Activated T-helper 1 cell treated with anti-CD3 and anti-CD28 coated beads, Interleukin-12 subunit alpha, Interleukin-12 subunit beta, Interleukin-2, Interleukin-4 antibody, amounts not matched to agents 30 ng/mL and 10 ng/mL and 1 ng/mL, durations not matched to agents 14 hours and 24 hours and 36 hours (primary cell): ENCODE data around the gene MAS1L. TPM values are rescaled to one million over a fixed set of nuclear protein-coding genes. Genes with fewer than 3 reads are reported as not detected.

Experiments
- DNase-seq: peaks from one replicate; pipeline ENCODE4 v3.0.0; 2021; ENCODE audit warnings: low spot score
- H3K27ac Mint-ChIP-seq: one replicate; pipeline ENCODE4 v1.8.0; 2021; ENCODE audit warnings: mild to moderate bottlenecking, mixed read lengths
- H3K27me3 Mint-ChIP-seq: one replicate; pipeline ENCODE4 v1.8.0; 2022; ENCODE audit warnings: mild to moderate bottlenecking, moderate library complexity, mixed read lengths; ENCODE audit not compliant: insufficient read depth
- H3K36me3 Mint-ChIP-seq: one replicate; pipeline ENCODE4 v1.8.0; 2021; ENCODE audit warnings: low read depth, mixed read lengths
- H3K4me1 Mint-ChIP-seq: one replicate; pipeline ENCODE4 v1.8.0; 2021; ENCODE audit warnings: low read depth, mixed read lengths
- H3K4me3 Mint-ChIP-seq: one replicate; pipeline ENCODE4 v1.8.0; 2021; ENCODE audit warnings: mild to moderate bottlenecking, moderate library complexity, mixed read lengths
- H3K9me3 Mint-ChIP-seq: one replicate; pipeline ENCODE4 v1.8.0; 2021; ENCODE audit warnings: mixed read lengths
- intact Hi-C: fragments of 100-400 bp; cut with micrococcal nuclease; formaldehyde crosslinking; loops from one replicate; pipeline ENCODE4 v1.15.1; 2024
- total RNA-seq: library from RNA; stranded (reverse); gene quantifications from 2 replicates; pipeline ENCODE4 v1.2.3, GENCODE V29; 2022

MAS1L gene
- total RNA-seq: not detected in 2 replicates

DNA sequence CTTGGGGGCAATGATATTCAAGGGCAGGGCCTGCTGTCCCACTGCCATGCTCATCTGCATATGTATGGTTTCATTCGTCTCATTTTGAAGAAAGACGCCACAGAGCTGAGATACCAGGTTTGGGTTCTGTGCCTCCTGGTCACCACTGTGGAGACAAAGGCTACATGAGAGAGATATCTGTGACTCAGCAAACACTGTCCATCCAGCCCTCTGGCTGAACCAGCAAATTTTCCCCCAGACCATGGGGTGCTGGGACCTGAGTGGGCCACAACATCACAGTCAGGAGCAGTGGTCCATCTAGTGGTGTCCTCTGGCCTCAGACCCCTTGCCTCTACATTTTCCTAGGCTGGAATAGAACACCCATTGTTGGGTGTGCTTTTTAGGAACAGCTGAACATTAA is at the start of gene MAS1L:
Gene MAS1L, minus strand, starts transcription at position 297 of the 400 bp plus-strand sequence. Its CDS starts 54 bp downstream, at position 243.
- Mint-ChIP-seq H3K27me3 (peaks cover 8% of the 10 kb centered on the region), H3K36me3 (no peaks in the 10 kb centered on the region), H3K27ac (no peak within 1 kb of the TSS), H3K4me3 (no peak within 1 kb of the TSS), H3K4me1 (no peaks in the 10 kb centered on the region), H3K9me3 (no peaks in the 10 kb centered on the region)
- no peak for DNase-seq
- intact Hi-C loops: no loop called here

- intact Hi-C loops: no loop called here
Observed at GRCh38 chr6:29532320-29532951, 44.7 kb upstream of the MAS1L start.

GRCh38 chr6:29531668-29532067 is 43.9 kb upstream of the MAS1L start:
- Mint-ChIP-seq H3K27me3 (no peaks in the 10 kb centered on the region), H3K36me3 (no peaks in the 10 kb centered on the region), H3K4me3 (no peak overlapping the region), H3K4me1 (no peaks in the 10 kb centered on the region), H3K27ac (no peak overlapping the region), H3K9me3 (no peaks in the 10 kb centered on the region)
- no peak for DNase-seq
- intact Hi-C loops: no loop called here

More at GRCh38 chr6:29532320-29532951, 44.7 kb upstream of the MAS1L start:
- Mint-ChIP-seq H3K4me1 (no peaks in the 10 kb centered on the region), H3K9me3 (no peaks in the 10 kb centered on the region), H3K27me3 (no peaks in the 10 kb centered on the region), H3K4me3 (no peak overlapping the region), H3K36me3 (no peaks in the 10 kb centered on the region), H3K27ac (no peak overlapping the region)
- DNase-seq: no peak

GRCh38 chr6:29530671-29531310 is 43.0 kb upstream of the MAS1L start:
- no peak for DNase-seq
- H3K27ac Mint-ChIP-seq: no peak overlapping the region
- no peak overlapping the region for H3K4me3 Mint-ChIP-seq
- no peaks in the 10 kb centered on the region for H3K9me3 Mint-ChIP-seq
- no peaks in the 10 kb centered on the region for H3K4me1 Mint-ChIP-seq
- H3K36me3 Mint-ChIP-seq: no peaks in the 10 kb centered on the region
- H3K27me3 Mint-ChIP-seq: peaks cover 8% of the 10 kb centered on the region
- intact Hi-C loops: no loop called here

- Mint-ChIP-seq H3K36me3 (no peaks in the 10 kb centered on the region), H3K27ac (no peak overlapping the region), H3K9me3 (no peaks in the 10 kb centered on the region), H3K4me1 (no peaks in the 10 kb centered on the region), H3K27me3 (peaks cover 10% of the 10 kb centered on the region), H3K4me3 (no peak overlapping the region)
- intact Hi-C loops: no loop called here
- no peak for DNase-seq
Observed at GRCh38 chr6:29529956-29530355, 42.2 kb upstream of the MAS1L start.

DNA sequence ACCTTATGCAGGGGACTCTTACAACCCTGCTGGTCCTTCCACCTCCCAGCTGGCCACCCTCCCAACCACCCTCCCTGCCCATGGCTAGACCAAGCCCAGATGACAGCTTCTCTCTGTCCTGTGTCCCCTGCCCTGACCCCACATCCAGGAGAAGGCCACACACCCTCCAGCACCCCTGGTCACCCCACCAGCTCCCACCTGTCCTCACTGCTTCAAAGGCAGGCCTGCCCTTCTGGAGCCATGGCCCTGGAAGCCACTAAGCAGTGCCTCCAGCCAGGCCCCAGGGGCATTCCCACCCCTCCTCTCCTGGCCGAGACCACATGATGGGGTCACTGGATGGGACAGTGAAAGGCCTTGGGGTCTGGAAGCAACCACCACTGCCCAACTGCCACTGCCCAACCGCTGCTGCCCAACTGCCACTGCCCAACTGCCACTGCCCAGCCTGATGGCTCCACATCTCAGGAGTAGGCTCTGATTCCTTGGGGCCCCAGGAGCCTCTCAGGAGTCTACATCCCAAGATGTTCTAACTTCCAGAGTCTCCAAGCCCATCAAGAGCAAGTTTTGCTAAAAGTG is 41.3 kb upstream of the MAS1L start:
- no peak overlapping the region for H3K27ac Mint-ChIP-seq
- H3K4me3 Mint-ChIP-seq: no peak overlapping the region
- intact Hi-C loops: no loop called here
- peaks cover 13% of the 10 kb centered on the region for H3K27me3 Mint-ChIP-seq
- H3K4me1 Mint-ChIP-seq: no peaks in the 10 kb centered on the region
- H3K9me3 Mint-ChIP-seq: no peaks in the 10 kb centered on the region
- no peak for DNase-seq
- H3K36me3 Mint-ChIP-seq: no peaks in the 10 kb centered on the region

DNA sequence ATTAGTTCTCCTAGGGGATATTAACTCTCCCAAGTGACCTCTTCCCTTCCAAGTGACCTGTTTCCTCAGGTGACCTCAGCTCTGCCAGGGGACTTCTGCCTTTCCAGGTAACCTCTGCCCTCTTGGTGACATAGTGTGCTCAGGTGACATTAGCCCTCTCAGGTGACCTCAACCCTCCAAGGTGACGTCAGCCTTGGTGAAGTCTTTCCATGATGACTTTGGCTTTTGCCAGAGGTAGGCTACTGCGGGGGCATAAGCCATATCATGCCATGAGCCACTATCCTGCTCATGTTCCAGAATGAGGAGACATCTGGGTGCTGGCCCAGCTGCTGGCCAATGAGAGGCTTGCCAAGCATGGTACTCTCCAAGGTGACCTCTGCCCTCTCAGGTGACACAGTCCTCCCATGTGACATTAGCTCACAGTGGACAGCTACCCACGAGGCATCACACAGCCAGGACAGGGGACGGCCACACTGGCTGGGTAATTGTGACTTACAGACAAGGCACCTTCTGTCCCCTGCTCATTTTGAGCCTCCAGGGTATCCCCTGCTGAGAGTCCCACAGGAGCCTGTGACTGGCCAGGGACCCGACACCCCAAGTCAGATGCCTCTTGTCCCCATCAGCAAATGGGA is 40.7 kb upstream of the MAS1L start:
- Mint-ChIP-seq H3K36me3 (no peaks in the 10 kb centered on the region), H3K4me3 (no peak overlapping the region), H3K9me3 (no peaks in the 10 kb centered on the region), H3K27me3 (peaks cover 15% of the 10 kb centered on the region), H3K27ac (no peak overlapping the region), H3K4me1 (no peaks in the 10 kb centered on the region)
- intact Hi-C loops: no loop called here
- no peak for DNase-seq

- Mint-ChIP-seq H3K27me3 (peaks cover 15% of the 10 kb centered on the region), H3K4me1 (no peaks in the 10 kb centered on the region), H3K27ac (no peak overlapping the region), H3K4me3 (no peak overlapping the region), H3K36me3 (no peaks in the 10 kb centered on the region), H3K9me3 (no peaks in the 10 kb centered on the region)
- DNase-seq: no peak
- intact Hi-C loops: no loop called here
Observed at GRCh38 chr6:29527564-29527963, 39.8 kb upstream of the MAS1L start.

DNA sequence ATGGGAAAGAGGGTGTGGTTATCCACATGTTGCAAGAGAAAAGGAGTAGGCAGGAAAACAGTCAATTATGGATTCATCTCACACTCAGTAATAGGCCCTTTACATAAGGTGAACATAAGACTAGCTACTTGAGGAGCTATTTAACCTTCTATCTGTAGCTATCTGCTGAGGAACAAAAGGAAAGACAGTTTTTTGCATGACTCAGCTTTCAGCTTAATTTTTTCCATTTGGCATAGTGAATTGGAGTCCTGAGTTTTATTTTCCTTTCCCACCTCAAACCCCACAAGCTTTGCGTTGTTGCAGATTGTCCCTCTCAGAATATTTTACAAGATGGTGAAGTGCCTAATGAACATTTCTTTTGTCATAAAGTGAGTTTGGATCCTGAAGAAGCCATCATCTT is 39.4 kb upstream of the MAS1L start:
- Mint-ChIP-seq H3K36me3 (no peaks in the 10 kb centered on the region), H3K4me3 (no peak overlapping the region), H3K27ac (no peak overlapping the region), H3K4me1 (no peaks in the 10 kb centered on the region), H3K9me3 (no peaks in the 10 kb centered on the region), H3K27me3 (peaks cover 15% of the 10 kb centered on the region)
- DNase-seq: no peak
- intact Hi-C loops: no loop called here

DNA sequence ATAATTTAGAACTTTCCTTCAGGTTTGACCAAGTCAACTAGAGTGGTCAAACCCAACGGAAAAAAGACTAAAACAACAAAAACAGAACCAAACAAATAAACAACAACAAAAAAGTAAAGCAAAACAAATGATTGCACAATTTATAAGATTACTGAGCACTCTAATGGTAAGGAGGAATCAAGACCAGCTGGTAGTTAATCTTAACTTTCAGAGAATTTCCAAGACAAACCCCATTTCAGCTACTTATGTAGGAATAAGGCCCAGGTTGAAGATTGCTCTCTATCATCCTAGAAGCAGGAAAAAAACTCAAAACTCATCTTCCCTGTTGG is 37.5 kb upstream of the MAS1L start:
- no peak overlapping the region for H3K27ac Mint-ChIP-seq
- H3K36me3 Mint-ChIP-seq: no peaks in the 10 kb centered on the region
- DNase-seq: no peak
- peaks cover 15% of the 10 kb centered on the region for H3K27me3 Mint-ChIP-seq
- intact Hi-C loops: no loop called here
- H3K4me3 Mint-ChIP-seq: no peak overlapping the region
- no peaks in the 10 kb centered on the region for H3K4me1 Mint-ChIP-seq
- no peaks in the 10 kb centered on the region for H3K9me3 Mint-ChIP-seq

GRCh38 chr6:29524444-29525310 is 36.9 kb upstream of the MAS1L start:
- no peaks in the 10 kb centered on the region for H3K4me1 Mint-ChIP-seq
- peaks cover 17% of the 10 kb centered on the region for H3K27me3 Mint-ChIP-seq
- DNase-seq: no peak
- H3K27ac Mint-ChIP-seq: no peak overlapping the region
- intact Hi-C loops: no loop called here
- no peaks in the 10 kb centered on the region for H3K36me3 Mint-ChIP-seq
- no peak overlapping the region for H3K4me3 Mint-ChIP-seq
- H3K9me3 Mint-ChIP-seq: no peaks in the 10 kb centered on the region

DNA sequence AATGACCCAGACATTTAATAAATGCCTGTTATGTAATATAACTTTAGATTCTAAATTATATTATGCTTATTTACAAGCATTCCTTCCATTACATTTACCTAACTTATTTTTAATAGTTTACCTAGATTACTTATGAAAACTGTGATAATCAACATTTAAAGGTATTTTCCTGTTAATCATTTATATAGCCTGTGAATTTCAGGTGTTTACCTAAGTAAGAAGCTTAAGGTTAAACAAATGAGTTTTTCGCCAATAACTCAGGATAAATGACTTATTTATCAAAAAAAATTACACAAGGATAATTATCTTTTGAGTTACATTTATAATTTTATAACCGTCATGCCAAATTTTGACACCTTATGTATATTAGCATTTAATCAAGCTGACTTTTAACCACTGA is 36.3 kb upstream of the MAS1L start:
- H3K4me3 Mint-ChIP-seq: no peak overlapping the region
- no peaks in the 10 kb centered on the region for H3K9me3 Mint-ChIP-seq
- H3K27me3 Mint-ChIP-seq: peaks cover 17% of the 10 kb centered on the region
- no peaks in the 10 kb centered on the region for H3K4me1 Mint-ChIP-seq
- no peak overlapping the region for H3K27ac Mint-ChIP-seq
- no peaks in the 10 kb centered on the region for H3K36me3 Mint-ChIP-seq
- intact Hi-C loops: no loop called here
- no peak for DNase-seq
